GM19452 (cell line): Measurements from ENCODE around the gene OR2J1.
"Not testable (repeated sequence)": the region's sequence is repeated elsewhere in the genome, so short reads cannot be mapped to it uniquely, and the experiment has no call there.

Experiments used
- ATAC-seq: cut with Tn5 transposase; IDR thresholded peaks from one replicate; pipeline ENCODE4 v1.9.1; 2021; ENCODE audit not compliant: unreplicated experiment

Gene OR2J1

GRCh38 chr6:29099190-29099589, at the start of gene OR2J1:
Gene OR2J1, plus strand, starts transcription at chr6:29099490. Its CDS starts 1,453 bp downstream, at chr6:29100943.
- ATAC-seq: no peak

GRCh38 chr6:29051680-29052079, 47.6 kb upstream of the OR2J1 start:
- no peak for ATAC-seq

- ATAC-seq: no peak
Observed at GRCh38 chr6:29071831-29072723, 27.2 kb upstream of the OR2J1 start.

- no peak for ATAC-seq
Observed at GRCh38 chr6:29079203-29079602, 20.1 kb upstream of the OR2J1 start.

- ATAC-seq: no peak
Observed at GRCh38 chr6:29081312-29081711, 18.0 kb upstream of the OR2J1 start.

- ATAC-seq: no peak
Observed at GRCh38 chr6:29082457-29082856, 16.8 kb upstream of the OR2J1 start.

GRCh38 chr6:29087213-29087612, 12.1 kb upstream of the OR2J1 start, which contains the start of gene OR2B3:
Gene OR2B3, minus strand, starts transcription at chr6:29087313. Its CDS starts 65 bp downstream, at chr6:29087248.
- ATAC-seq: no peak

- ATAC-seq: no peak
Observed at GRCh38 chr6:29092957-29093356, 6.3 kb upstream of the OR2J1 start.

- no peak for ATAC-seq
Observed at GRCh38 chr6:29097803-29098202, 1.5 kb upstream of the OR2J1 start.

- ATAC-seq: no peak
Observed at GRCh38 chr6:29107758-29108157, 8.5 kb downstream of the OR2J1 start, which contains the start of gene OR2J3. Gene OR2J3, plus strand, starts transcription at chr6:29108058. Its CDS starts 3,833 bp downstream, at chr6:29111891.

- ATAC-seq: no peak
Observed at GRCh38 chr6:29112135-29112534, 12.8 kb downstream of the OR2J1 start.

- ATAC-seq: not testable (repeated sequence)
Observed at GRCh38 chr6:29114964-29115363, 15.7 kb downstream of the OR2J1 start.

- no peak for ATAC-seq
Observed at GRCh38 chr6:29129326-29130012, 30.2 kb downstream of the OR2J1 start.

- ATAC-seq: no peak
Observed at GRCh38 chr6:29130644-29131043, 31.4 kb downstream of the OR2J1 start.

GRCh38 chr6:29131691-29132090, 32.4 kb downstream of the OR2J1 start:
- ATAC-seq: no peak

- no peak for ATAC-seq
Observed at GRCh38 chr6:29137724-29138123, 38.4 kb downstream of the OR2J1 start.

GRCh38 chr6:29141606-29142005, 42.3 kb downstream of the OR2J1 start:
- no peak for ATAC-seq

GRCh38 chr6:29142309-29142708, 43.0 kb downstream of the OR2J1 start:
- ATAC-seq: no peak

- no peak for ATAC-seq
Observed at GRCh38 chr6:29146179-29146578, 46.9 kb downstream of the OR2J1 start.

- ATAC-seq: no peak
Observed at GRCh38 chr6:29147074-29147473, 47.8 kb downstream of the OR2J1 start.

GRCh38 chr6:29149444-29149843, 50.2 kb downstream of the OR2J1 start:
- not testable (repeated sequence) for ATAC-seq
